GM04503 (cell line): ENCODE measurements around the gene CFAP97D2.
"Not testable (repeated sequence)": the region's sequence is repeated elsewhere in the genome, so short reads cannot be mapped to it uniquely, and the experiment has no call there.

ENCODE experiments used
- DNase-seq: peaks from one replicate; pipeline ENCODE4 v3.0.0-alpha.2; 2012; ENCODE audit warnings: low read depth

CFAP97D2 gene

GRCh38 chr13:114158869-114159666 is 20.0 kb upstream of the CFAP97D2 start:
- DNase-seq = not testable (repeated sequence)

DNA sequence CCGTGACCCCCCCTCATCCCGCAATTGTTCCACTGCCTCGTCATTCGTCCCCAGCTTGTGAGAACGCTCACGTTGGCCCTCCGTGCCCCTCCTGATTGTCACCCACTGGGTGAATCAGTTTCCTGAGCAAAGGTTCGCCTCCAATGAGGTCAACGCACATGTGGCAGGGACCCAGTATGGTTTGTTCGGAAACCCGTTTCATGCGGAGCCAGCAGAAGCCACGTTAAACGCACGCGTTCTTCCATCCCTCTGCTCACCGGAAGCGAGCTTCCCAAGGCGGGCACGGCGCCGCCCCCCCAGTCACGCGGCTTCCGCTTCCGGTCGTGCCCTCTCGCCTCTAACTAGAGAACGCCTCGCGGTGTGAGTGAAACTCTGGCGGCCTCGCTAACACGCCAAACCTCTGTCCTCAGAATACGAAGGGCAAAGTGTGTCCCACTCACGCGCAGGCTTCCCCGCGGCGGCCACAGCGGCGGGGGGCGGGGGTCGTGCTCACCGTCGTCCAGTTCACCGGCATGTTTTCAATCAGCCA is 18.0 kb upstream of the CFAP97D2 start:
- DNase-seq = no peak

DNA sequence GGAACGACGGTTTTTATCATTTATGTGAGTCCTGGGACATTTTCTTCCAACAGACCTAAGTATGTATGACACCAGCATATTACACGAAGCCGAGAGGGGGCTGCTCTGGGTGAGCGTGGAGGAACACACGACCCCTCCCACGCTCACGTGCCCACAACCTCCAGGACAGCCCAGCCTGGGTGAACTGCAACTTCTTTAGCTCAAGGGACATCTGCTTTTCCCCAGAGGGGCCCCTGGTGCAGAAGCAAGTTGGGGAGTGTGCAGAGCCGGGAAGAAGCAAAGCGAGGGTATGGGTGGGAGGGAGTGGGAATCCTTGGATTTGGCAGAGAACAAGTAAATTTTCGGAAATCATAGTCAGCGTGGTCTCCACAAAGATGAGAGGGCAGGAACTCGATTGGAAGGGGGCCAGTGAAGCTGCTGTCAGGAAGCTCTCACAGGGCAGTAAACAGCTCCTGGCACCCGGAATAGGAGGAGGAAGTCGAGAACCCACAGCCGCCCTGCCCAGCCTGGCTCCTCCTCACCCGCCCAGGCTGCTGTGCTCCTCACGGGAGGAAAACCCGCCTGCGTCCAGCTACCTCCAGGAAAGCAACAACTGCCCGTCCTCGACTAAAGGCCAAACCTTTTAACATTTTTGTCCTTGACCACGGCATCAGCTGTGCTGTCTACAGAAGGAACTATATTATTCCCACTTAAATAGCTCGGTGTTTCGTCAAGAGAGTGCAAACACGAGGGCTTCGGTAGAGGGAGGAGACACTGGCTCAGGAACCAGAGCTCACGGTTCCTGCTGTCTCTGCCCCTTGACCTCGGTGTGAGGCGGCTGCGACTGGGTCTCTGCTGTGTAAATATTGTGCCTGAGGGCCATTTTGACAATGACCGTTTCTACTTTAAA is 17.2 kb upstream of the CFAP97D2 start:
- DNase-seq = no peak

DNA sequence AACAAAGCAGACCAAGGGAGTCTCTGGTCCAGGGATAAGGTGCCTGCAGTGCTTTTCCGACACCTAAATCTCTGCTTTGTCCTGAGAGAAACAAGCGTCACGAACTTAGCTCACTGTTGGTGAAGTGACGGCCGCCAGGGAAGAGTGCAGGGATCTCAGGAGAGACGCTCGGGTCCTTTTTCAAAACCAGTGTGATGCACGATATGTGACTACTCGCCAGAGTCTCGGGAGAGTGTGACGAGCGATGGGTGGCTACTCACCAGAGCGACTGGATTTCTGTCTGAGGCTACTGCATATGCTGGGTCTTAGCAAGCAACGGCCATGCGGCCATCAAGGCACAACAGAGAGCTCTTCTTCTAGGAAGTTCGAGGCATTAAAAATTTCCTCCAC is 16.5 kb upstream of the CFAP97D2 start:
- DNase-seq = no peak

GRCh38 chr13:114164053-114164452 is 15.0 kb upstream of the CFAP97D2 start:
- no peak for DNase-seq

DNA sequence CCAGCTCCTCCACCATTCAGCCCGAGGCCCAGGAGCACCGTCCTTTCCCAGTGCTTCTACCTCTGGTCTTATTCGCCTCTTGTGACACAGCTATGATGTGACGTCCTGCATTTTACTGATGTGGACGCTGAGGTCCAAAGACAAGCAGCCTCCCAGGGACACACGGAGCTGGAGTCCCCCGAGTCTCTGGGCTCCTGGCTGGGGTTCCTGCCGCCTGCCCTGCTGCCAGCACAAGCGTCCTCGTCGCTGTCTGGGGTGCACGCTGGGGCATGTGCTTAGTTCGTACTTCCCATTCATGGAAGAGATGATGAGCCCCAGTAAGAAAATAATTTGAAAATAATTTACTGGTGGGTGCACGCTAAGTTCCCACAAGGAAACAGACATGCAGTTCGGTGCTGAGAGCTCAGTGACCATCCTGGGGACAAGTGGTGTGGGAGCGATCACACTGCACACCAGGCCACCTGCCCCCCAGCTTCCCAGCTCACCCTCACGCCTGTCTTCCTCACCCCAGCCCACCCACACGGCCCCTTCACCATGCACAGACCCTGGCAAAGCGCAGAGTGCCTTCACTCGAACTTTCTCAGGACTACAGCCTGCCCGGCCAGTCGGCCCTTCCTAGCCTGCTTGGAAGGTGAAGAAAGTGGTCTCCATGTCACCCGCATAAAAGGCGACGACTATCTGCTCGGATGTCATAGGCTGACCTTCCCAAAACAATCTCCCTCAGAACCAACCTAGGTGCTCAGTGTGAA is 14.2 kb upstream of the CFAP97D2 start:
- no peak for DNase-seq

DNA sequence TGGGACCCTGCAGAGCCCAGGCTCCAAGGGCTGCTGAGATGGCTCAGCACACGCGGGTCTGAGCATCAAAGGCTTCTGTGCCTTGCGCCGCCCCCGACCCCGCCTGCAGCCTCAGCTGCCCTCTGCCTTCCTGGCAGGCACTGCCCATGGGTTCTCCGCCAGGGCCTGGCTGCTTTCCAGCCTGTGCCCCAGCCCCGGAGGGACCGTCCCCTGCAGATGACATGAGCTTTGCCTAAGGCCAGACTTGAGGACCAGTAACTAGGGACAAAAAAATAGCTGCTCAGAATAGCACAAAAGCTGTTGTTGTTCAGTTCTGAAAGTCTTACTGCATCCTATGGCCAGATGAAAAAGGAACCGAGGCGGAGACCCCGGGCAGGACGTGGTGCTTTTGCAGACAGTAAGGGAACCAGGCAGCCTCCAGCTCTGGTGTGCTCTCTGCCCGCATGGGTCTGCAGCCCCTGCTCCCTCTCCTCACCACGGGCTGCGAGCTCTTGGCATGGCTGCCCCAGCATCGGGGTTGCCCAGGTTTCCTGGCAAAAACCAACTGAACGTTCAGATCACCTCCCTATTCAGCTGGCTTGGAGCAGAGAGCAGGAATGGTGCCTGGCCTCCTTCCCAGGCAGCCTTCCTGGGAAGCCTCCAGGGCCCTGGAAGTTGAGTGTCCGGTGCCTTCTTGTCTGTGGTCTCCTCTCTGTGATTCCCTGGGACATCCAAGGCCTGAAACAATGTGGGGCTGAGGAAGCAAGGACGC is 12.5 kb upstream of the CFAP97D2 start:
- no peak for DNase-seq

DNA sequence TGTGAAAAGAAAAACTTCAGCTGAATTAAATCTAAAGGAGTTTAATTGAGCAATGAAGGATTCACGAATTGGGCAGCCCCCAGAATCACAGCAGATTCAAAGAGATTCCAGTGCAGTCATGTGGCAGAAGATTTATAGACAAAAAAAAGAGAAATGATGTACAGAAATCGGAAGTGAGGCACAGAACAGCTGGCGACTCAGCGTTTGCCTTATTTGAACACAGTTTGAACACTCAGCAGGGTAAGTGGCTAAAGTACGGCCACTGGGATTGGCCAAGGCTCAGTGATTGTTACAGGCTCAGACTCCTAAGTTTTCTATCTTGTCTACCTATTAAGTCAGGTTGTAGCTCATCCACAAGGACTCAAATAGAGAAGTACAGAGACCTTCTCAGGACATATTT is 11.6 kb upstream of the CFAP97D2 start:
- DNase-seq = no peak

GRCh38 chr13:114167885-114168284 is 11.2 kb upstream of the CFAP97D2 start:
- DNase-seq = no peak

- no peak for DNase-seq
Observed at GRCh38 chr13:114173272-114173671, 5.8 kb upstream of the CFAP97D2 start.

GRCh38 chr13:114173745-114174144 is 5.3 kb upstream of the CFAP97D2 start:
- DNase-seq = no peak

DNA sequence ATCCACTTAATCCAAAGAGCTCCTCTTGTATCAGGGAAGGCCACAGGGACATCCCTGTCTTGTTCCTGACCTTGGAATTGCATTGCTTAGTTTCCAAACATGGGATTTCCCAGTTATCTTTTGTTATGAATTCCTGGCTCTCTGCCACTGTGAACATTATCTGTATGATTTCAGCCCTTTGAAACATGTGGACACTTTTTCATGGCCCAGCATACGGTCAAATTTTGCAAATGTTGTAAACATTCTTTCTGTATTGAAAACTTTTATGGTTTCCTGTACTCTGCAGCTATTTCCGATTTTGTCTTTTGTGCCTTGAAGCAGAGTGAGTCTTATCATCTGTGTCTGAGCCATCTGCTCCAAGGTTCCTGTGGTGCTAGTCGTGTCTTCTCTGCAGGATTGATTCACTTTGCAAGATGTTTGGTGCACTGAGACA is 4.5 kb upstream of the CFAP97D2 start:
- DNase-seq = no peak

- not testable (repeated sequence) for DNase-seq
Observed at GRCh38 chr13:114176359-114176902, 2.6 kb upstream of the CFAP97D2 start.

GRCh38 chr13:114177245-114178010 is 1.6 kb upstream of the CFAP97D2 start:
- DNase-seq = no peak

DNA sequence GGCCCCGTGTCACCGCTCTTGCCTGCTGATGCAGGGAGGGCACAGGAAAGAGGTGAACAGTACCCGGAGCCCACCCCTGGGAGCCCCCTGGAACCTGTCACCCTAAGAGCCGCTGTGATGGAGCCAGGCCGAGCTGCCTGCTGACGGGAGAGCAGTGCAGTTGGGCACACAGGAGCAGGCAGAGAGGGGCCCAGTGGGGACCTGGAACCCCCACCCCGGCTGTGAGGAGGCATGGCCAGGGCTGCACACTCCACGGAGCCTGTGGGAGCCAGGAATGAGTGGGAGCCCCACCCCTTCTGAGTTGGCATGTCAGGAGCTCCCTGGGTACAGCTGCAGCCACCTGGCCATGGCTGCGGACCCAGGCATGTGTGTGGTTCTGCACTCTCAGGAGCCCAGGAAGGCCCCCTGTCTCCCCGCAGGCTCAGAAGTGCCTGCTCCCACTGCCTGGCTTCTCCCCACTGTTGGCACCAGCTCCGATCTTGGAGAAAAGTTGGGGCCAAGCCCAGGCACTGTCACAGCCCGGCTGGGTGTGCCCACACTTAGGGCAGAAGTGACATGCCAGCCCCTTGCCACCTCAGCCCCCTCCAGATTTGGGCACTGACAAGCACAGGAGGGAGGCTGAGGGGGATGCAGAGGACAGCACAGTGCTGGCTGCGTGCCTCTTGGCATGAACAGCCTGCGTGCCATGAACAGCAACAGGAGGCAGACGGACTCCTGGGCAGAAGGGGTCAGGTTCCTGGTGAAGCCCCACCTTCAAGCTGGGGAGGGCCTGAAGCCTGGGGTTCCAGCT is 6.3 kb downstream of the CFAP97D2 start:
- no peak for DNase-seq

DNA sequence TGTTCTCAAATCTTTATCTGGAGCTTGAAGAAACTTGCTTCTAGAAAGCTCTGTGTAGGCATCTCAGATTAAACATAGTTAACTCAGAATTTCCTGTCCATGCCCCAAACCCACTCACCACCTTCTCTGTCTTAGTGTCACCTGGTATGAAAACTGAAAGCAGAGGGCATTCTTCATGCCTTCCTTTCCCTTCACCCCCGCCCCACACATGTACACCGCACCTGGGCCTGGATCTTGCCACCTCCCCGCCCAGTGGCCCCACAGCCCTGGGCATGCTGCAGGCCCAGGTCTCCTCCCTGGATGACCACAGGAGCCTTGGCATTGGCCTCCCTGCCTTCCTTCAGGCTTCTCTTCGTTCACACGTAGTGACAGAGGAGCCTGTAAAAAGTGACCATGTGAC is 15.8 kb downstream of the CFAP97D2 start:
- no peak for DNase-seq

- DNase-seq = no peak
Observed at GRCh38 chr13:114196629-114197028, 17.6 kb downstream of the CFAP97D2 start.

DNA sequence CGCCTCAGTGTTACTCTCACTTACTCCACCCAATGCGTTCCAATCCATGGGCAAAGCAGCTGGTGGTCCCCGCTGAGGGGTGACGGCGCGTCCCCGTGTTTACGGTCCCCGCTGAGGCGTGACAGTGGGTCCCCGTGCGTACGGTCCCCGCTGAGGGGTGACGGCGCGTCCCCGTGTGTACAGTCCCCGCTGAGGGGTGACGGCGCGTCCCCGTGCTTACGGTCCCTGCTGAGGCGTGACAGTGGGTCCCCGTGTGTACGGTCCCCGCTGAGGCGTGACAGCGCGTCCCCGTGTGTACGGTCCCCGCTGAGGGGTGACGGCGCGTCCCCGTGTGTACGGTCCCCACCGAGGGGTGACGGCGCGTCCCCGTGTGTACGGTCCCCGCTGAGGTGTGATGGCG is 19.5 kb downstream of the CFAP97D2 start:
- DNase-seq = no peak

DNA sequence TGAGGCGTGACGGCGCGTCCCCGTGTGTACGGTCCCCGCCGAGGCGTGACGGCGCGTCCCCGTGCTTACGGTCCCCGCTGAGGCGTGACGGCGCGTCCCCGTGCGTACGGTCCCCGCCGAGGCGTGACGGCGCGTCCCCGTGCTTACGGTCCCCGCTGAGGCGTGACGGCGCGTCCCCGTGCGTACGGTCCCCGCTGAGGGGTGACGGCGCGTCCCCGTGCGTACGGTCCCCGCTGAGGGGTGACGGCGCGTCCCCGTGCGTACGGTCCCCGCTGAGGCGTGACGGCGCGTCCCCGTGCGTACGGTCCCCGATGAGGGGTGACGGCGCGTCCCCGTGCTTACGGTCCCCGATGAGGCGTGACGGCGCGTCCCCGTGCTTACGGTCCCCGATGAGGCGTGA is 20.5 kb downstream of the CFAP97D2 start:
- not testable (repeated sequence) for DNase-seq

DNA sequence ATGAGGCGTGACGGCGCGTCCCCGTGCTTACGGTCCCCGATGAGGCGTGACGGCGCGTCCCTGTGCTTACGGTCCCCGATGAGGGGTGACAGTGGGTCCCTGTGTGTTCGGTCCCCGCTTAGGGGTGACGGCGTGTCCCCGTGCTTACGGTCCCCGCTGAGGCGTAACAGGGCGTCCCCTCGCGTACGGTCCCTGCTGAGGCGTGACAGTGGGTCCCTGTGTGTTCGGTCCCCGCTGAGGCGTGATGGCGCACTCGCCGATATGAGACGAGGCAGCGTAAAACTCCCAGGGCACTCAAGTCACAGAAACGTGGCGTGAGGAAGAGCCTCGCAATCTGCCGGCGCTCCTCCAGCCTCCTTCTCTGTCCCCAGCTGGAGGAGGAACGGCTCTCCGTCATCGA is 20.9 kb downstream of the CFAP97D2 start:
- DNase-seq = no peak
